DOHH2 (cell line): ENCODE results near the gene SDHC.

Source experiments
- H3F3A ChIP-seq: fragments of 200-600 bp; sonication (generic), shearing (Covaris generic); 2 replicates; pipeline ENCODE4 v1.6.0; 2016; ENCODE audit warnings: antibody characterized with exemption, mild to moderate bottlenecking; ENCODE audit not compliant: control insufficient read depth, insufficient read depth
- H3K27ac ChIP-seq: fragments of 200-600 bp; sonication (generic); 2 replicates; pipeline ENCODE4 v1.5.1; 2014; ENCODE audit warnings: low read depth, mild to moderate bottlenecking, low read length, moderate library complexity
- H3K27me3 ChIP-seq: fragments of 200-600 bp; sonication (generic); 2 replicates; pipeline ENCODE4 v1.6.1; 2014; ENCODE audit warnings: mild to moderate bottlenecking, low read length, mixed read lengths; ENCODE audit not compliant: control insufficient read depth
- H3K36me3 ChIP-seq: fragments of 200-600 bp; sonication (generic); 2 replicates; pipeline ENCODE4 v1.6.1; 2014; ENCODE audit warnings: mild to moderate bottlenecking, low read length, moderate library complexity, mixed read lengths; ENCODE audit not compliant: control insufficient read depth
- H3K4me1 ChIP-seq: fragments of 200-600 bp; sonication (generic); 2 replicates; pipeline ENCODE4 v1.6.1; 2014; ENCODE audit warnings: mild to moderate bottlenecking, low read length, mixed read lengths; ENCODE audit not compliant: control insufficient read depth
- H3K4me2 ChIP-seq: fragments of 200-600 bp; sonication (generic); 2 replicates; pipeline ENCODE4 v1.6.0; 2014; ENCODE audit warnings: mild to moderate bottlenecking, low read length, moderate library complexity
- H3K4me3 ChIP-seq: fragments of 200-600 bp; sonication (generic); 2 replicates; pipeline ENCODE4 v1.5.1; 2014; ENCODE audit warnings: mild to moderate bottlenecking, low read length, mixed read lengths
- H3K79me2 ChIP-seq: fragments of 200-600 bp; sonication (generic); 2 replicates; pipeline ENCODE4 v1.6.1; 2014; ENCODE audit warnings: mild to moderate bottlenecking, low read length, mixed read lengths; ENCODE audit not compliant: control insufficient read depth
- H3K9me2 ChIP-seq: fragments of 200-600 bp; sonication (generic); replicated peaks from 2 replicates; pipeline ENCODE4 v1.6.1; 2014; ENCODE audit warnings: mild to moderate bottlenecking, low read length, mixed read lengths; ENCODE audit not compliant: control insufficient read depth
- H3K9me3 ChIP-seq: fragments of 200-600 bp; sonication (generic); 2 replicates; pipeline ENCODE4 v1.6.1; 2014; ENCODE audit warnings: antibody characterized with exemption, low read length, mixed read lengths; ENCODE audit not compliant: control insufficient read depth, insufficient read depth
- H4K20me1 ChIP-seq: fragments of 200-600 bp; sonication (generic); 2 replicates; pipeline ENCODE4 v1.6.0; 2014; ENCODE audit warnings: low read depth, mild to moderate bottlenecking, antibody characterized with exemption, low read length, moderate library complexity; ENCODE audit not compliant: control insufficient read depth, insufficient read depth
- EZH2phosphoT487 ChIP-seq: fragments of 200-600 bp; sonication (generic); IDR thresholded peaks from 2 replicates; pipeline ENCODE4 v1.6.1; 2017; ENCODE audit warnings: borderline replicate concordance, mild to moderate bottlenecking, antibody characterized with exemption, low read length, moderate library complexity, mixed read lengths
- TF ChIP-seq, protein P1 (sequence below): fragments of 200-600 bp; sonication (generic); IDR thresholded peaks from one replicate; pipeline ENCODE4 v1.5.1; 2014; ENCODE audit warnings: antibody characterized with exemption, mild to moderate bottlenecking, low read depth, low read length; ENCODE audit not compliant: poor library complexity, severe bottlenecking

SDHC gene

DNA sequence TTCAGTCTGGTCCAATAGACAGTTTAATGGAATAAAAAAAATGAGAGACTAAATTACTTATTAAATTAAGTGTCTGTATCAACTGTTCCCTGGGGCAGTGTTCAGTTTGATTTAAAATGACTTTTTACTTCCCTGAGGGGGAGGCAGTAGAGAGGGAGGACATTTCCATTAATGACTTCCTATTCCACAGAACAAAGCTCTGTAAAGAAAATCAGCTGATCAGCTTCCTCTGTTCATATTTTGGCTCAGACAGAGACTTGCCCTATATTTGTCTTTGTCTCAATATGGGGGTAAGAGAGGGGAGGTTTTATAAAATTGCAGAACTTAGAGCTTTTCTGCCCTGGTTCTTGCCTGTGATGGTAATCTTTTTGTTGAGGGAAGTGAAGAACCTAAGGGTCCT, 45.1 kb downstream of the SDHC start:
- peaks cover 4% of the 10 kb centered on the region; the same call in 1 of the 2 replicates for H3K4me1 ChIP-seq
- no peaks in the 10 kb centered on the region for H4K20me1 ChIP-seq
- no peaks in the 10 kb centered on the region for H3K9me3 ChIP-seq
- H3K4me3 ChIP-seq = no peak overlapping the region
- no peaks in the 10 kb centered on the region for H3F3A ChIP-seq
- TF ChIP-seq EZH2phosphoT487 = no peak
- TF ChIP-seq, protein P1, sequence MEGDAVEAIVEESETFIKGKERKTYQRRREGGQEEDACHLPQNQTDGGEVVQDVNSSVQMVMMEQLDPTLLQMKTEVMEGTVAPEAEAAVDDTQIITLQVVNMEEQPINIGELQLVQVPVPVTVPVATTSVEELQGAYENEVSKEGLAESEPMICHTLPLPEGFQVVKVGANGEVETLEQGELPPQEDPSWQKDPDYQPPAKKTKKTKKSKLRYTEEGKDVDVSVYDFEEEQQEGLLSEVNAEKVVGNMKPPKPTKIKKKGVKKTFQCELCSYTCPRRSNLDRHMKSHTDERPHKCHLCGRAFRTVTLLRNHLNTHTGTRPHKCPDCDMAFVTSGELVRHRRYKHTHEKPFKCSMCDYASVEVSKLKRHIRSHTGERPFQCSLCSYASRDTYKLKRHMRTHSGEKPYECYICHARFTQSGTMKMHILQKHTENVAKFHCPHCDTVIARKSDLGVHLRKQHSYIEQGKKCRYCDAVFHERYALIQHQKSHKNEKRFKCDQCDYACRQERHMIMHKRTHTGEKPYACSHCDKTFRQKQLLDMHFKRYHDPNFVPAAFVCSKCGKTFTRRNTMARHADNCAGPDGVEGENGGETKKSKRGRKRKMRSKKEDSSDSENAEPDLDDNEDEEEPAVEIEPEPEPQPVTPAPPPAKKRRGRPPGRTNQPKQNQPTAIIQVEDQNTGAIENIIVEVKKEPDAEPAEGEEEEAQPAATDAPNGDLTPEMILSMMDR = no peak
- no peaks in the 10 kb centered on the region for H3K9me2 ChIP-seq
- H3K27ac ChIP-seq = no peak overlapping the region
- no peaks in the 10 kb centered on the region for H3K27me3 ChIP-seq
- H3K4me2 ChIP-seq = no peak overlapping the region
- peaks cover 18% of the 10 kb centered on the region for H3K36me3 ChIP-seq
- H3K79me2 ChIP-seq = no peaks in the 10 kb centered on the region

DNA sequence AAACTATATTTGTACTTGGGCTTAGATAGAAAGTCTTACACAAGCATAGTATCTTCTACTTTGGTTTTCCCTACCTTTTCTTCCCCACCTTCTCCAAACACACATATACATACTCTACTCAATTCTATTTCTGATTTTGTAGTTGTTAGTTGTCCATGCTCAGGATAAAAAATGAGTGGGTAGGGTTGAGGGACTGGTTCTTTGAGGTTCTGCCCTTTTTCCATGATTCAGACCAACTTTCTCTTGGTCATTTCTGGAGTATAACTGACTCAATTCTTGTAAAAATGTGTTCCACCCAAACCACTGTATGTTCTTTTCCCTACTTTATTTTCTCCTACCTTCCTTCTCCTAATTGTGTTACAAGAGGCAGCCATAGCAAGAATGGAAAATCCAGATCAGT, 50.2 kb downstream of the SDHC start:
- H3K9me2 ChIP-seq = no peaks in the 10 kb centered on the region
- peaks cover 9% of the 10 kb centered on the region for H3K4me1 ChIP-seq
- TF ChIP-seq, protein P1 = no peak
- TF ChIP-seq EZH2phosphoT487 = no peak
- H3K27me3 ChIP-seq = no peaks in the 10 kb centered on the region
- H3K4me3 ChIP-seq = no peak overlapping the region
- no peak overlapping the region for H3K4me2 ChIP-seq
- H4K20me1 ChIP-seq = no peaks in the 10 kb centered on the region
- H3K9me3 ChIP-seq = no peaks in the 10 kb centered on the region
- H3F3A ChIP-seq = no peaks in the 10 kb centered on the region
- H3K79me2 ChIP-seq = no peaks in the 10 kb centered on the region
- H3K27ac ChIP-seq = no peak overlapping the region
- peaks cover 14% of the 10 kb centered on the region for H3K36me3 ChIP-seq

DNA sequence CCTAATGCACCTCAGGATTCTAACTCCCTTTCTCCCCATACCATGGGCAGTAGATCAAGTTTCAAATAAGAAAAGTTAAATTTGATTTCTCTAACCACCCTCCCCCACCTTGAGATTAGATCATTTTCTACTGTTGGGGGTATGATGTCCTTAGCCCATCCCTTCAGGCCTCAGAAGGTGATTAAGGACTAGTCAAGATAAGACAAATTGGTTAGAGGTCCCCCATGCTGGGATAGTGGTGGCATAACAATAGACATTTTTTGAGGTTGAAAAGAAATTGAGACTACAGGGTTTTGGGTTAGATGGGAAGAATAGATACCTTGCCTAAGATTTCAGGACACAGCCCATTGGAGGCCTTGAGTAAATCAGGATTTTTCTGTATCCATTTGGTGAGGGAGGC, 51.0 kb downstream of the SDHC start:
- Histone ChIP-seq H3K9me3 (no peaks in the 10 kb centered on the region), H3K27me3 (no peaks in the 10 kb centered on the region), H3K36me3 (peaks cover 10% of the 10 kb centered on the region), H3K4me1 (peaks cover 9% of the 10 kb centered on the region), H3F3A (no peaks in the 10 kb centered on the region), H3K79me2 (no peaks in the 10 kb centered on the region), H3K9me2 (no peaks in the 10 kb centered on the region), H3K4me2 (no peak overlapping the region), H3K27ac (no peak overlapping the region), H3K4me3 (no peak overlapping the region), H4K20me1 (no peaks in the 10 kb centered on the region)
- no peak for TF ChIP-seq EZH2phosphoT487
- TF ChIP-seq, protein P1 = no peak
